ENCODE results near the gene DOC2B.

GRCh38 chr17:193426-193810, 12.0 kb upstream of the DOC2B start:
- TF ChIP-seq EZH2 (IDR thresholded peaks at IDR 0.05; ENCODE audit: borderline replicate concordance, low read length) (no peak), CTCF (conservative IDR thresholded peaks at IDR 0.05 in 1 of 2, IDR thresholded peaks at IDR 0.05 in 1 of 2; ENCODE audit: extremely low read depth in 1 of 2, insufficient read depth in 1 of 2, low read depth in 1 of 2, low read length in 2 of 2) (no peak)
